Immature natural killer cell (primary cell): ENCODE measurements around the gene NXPE3. TPM values are rescaled to one million over a fixed set of nuclear protein-coding genes. Genes with fewer than 3 reads are reported as not detected.

Experiments
- DNase-seq, 3 donors: peaks; one replicate each; pipeline ENCODE4 v3.0.0; 2022; ENCODE audit warnings: mixed read lengths in 1 of 3
- H3K27ac Mint-ChIP-seq, 6 donors: one replicate each; pipeline ENCODE4 v1.8.0; 2020; ENCODE audit warnings: mixed read lengths in 6 of 6, mild to moderate bottlenecking in 5 of 6, inconsistent platforms in 4 of 6, moderate library complexity in 3 of 6
- H3K27me3 Mint-ChIP-seq, 3 donors: one replicate each; pipeline ENCODE4 v1.8.0; 2020 to 2021; ENCODE audit warnings: low read depth in 3 of 3, mild to moderate bottlenecking in 3 of 3, mixed read lengths in 3 of 3, moderate library complexity in 3 of 3, inconsistent platforms in 1 of 3
- H3K36me3 Mint-ChIP-seq, 3 donors: one replicate each; pipeline ENCODE4 v1.8.0; 2020; ENCODE audit warnings: mixed read lengths in 3 of 3, inconsistent platforms in 2 of 3, mild to moderate bottlenecking in 2 of 3
- H3K4me1 Mint-ChIP-seq, 2 donors: one replicate each; pipeline ENCODE4 v1.8.0; 2020; ENCODE audit warnings: inconsistent platforms in 2 of 2, mild to moderate bottlenecking in 2 of 2, mixed read lengths in 2 of 2, moderate library complexity in 1 of 2
- H3K4me3 Mint-ChIP-seq, 5 donors: one replicate each; pipeline ENCODE4 v1.8.0; 2020; ENCODE audit warnings: mild to moderate bottlenecking in 5 of 5, mixed read lengths in 5 of 5, inconsistent platforms in 3 of 5, moderate library complexity in 3 of 5
- H3K9me3 Mint-ChIP-seq, 6 donors: one replicate each; pipeline ENCODE4 v1.8.0; 2020; ENCODE audit warnings: mild to moderate bottlenecking in 6 of 6, mixed read lengths in 6 of 6, inconsistent platforms in 4 of 6, moderate library complexity in 3 of 6
- polyA plus RNA-seq, 3 donors: library from polyadenylated mRNA; unstranded; fragments of 300-500 nt; fragmentation: Illumina TruSeq; gene quantifications; one replicate each; pipeline ENCODE4 v1.2.3, GENCODE V29; 2021

NXPE3 gene
- polyA plus RNA-seq, 3 donors from 2014 or later = 11.8 to 34.1 (median 28.6) TPM

DNA sequence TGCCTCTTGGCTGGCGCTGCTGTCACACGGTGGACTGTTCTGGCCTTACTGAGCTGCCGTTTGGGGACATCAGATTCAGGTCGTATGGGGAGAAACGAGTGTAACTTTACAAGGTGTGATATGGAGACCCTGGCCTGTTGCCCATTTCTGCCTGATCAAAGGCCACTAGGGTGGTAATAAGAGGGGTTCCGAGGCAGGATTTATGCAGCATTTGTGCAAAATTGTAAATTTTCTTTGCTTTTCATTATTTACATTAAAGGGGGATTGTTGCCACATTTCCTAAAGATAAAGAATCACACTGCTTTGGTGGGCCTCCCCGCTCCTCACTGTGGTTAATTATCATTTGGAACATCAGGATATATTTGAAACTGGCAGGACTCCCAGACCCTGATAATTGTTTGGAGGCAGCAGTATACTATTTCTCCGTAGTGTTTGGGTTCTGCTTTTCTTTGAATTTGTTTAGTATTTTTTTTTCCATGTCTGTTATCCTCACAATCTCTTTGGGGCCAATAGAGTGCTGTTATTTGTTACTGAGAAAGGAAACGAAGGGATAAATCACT, 891 bp downstream of the NXPE3 start:
- peak overlapping the region; percentile 94 to 98 (median 96) for H3K27ac Mint-ChIP-seq
- no peaks in the 10 kb centered on the region for H3K9me3 Mint-ChIP-seq
- peak overlapping the region; percentile 88 to 96 (median 90) for H3K4me3 Mint-ChIP-seq
- H3K36me3 Mint-ChIP-seq = peaks cover 10 to 18% (median 12%) of the 10 kb centered on the region in 3 donors
- peaks cover 25 to 49% of the 10 kb centered on the region in 2 donors for H3K4me1 Mint-ChIP-seq
- H3K27me3 Mint-ChIP-seq = peaks cover 0 to 6% (median 3%) of the 10 kb centered on the region in 3 donors
- no peak for DNase-seq

DNA sequence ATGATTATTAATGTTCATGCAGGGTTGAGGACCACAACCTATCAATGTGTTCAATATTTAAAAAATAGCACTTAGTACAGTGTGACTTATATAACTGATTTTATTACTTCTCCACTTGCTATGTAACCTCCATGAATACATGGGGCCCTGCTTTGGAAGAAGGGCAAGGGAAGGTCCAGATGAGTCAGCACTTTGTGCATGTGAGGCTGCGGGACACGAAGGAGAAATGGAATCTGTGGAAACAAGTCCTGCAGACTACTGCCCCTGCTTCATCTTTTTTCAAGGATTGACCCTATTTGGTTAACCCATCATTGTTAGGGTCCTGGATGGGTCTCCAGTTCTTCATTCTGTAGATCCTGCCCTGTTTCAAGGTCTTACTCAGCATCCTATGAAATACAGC, 1.6 kb downstream of the NXPE3 start:
- Mint-ChIP-seq H3K4me1 (peaks cover 25 to 49% of the 10 kb centered on the region in 2 donors), H3K27me3 (peaks cover 0 to 6% (median 3%) of the 10 kb centered on the region in 3 donors), H3K36me3 (peaks cover 16 to 24% (median 17%) of the 10 kb centered on the region in 3 donors), H3K4me3 (peak overlapping the region; percentile 15 to 96 (median 89)), H3K27ac (peak overlapping the region in 5 of 6 donors; percentile 43 to 98 (median 75)), H3K9me3 (no peaks in the 10 kb centered on the region)
- no peak for DNase-seq

DNA sequence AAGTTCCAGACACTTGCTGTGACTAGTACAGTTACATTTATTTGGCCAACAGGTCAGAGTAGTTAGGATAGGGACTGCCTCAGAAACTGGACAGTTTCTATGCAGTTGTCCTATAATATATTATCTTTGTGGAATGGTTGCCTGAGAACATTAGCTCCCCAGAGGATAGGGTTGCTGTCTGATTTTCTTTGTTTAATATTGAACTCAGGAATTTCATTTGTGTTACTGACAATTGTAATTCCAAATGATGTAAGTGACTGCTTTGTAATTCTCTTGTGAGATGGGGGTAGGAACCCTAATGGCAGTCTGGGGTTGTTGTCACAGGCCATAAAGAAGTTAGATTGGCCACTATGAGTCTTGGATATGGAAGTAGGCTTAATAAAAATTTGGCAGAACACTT, 2.2 kb downstream of the NXPE3 start:
- no peaks in the 10 kb centered on the region for H3K9me3 Mint-ChIP-seq
- H3K36me3 Mint-ChIP-seq = peaks cover 17 to 27% (median 18%) of the 10 kb centered on the region in 3 donors
- H3K27ac Mint-ChIP-seq = peak overlapping the region in 5 of 6 donors; percentile 27 to 98 (median 47)
- H3K4me1 Mint-ChIP-seq = peaks cover 25 to 49% of the 10 kb centered on the region in 2 donors
- DNase-seq = no peak
- peaks cover 0 to 6% (median 3%) of the 10 kb centered on the region in 3 donors for H3K27me3 Mint-ChIP-seq
- H3K4me3 Mint-ChIP-seq = peak overlapping the region in 2 of 5 donors; percentile 51 to 63

GRCh38 chr3:101784855-101785613, 6.0 kb downstream of the NXPE3 start:
- Mint-ChIP-seq H3K4me3 (no peak overlapping the region), H3K27ac (peak overlapping the region in 2 of 6 donors; percentile 6 to 20), H3K9me3 (no peaks in the 10 kb centered on the region), H3K36me3 (peaks cover 20 to 40% (median 28%) of the 10 kb centered on the region in 3 donors), H3K27me3 (no peaks in the 10 kb centered on the region), H3K4me1 (peaks cover 11 to 32% of the 10 kb centered on the region in 2 donors)
- no peak for DNase-seq

GRCh38 chr3:101791778-101792177, 12.8 kb downstream of the NXPE3 start:
- no peak for DNase-seq
- H3K4me1 Mint-ChIP-seq = peaks cover 7 to 38% of the 10 kb centered on the region in 2 donors
- H3K4me3 Mint-ChIP-seq = no peak overlapping the region
- H3K9me3 Mint-ChIP-seq = no peaks in the 10 kb centered on the region
- peaks cover 36 to 52% (median 48%) of the 10 kb centered on the region in 3 donors for H3K36me3 Mint-ChIP-seq
- H3K27ac Mint-ChIP-seq = peak overlapping the region in 1 of 6 donors; percentile 4
- H3K27me3 Mint-ChIP-seq = no peaks in the 10 kb centered on the region

- Mint-ChIP-seq H3K36me3 (peaks cover 28 to 47% (median 38%) of the 10 kb centered on the region in 3 donors), H3K9me3 (no peaks in the 10 kb centered on the region), H3K4me3 (no peak overlapping the region), H3K27ac (no peak overlapping the region), H3K4me1 (peaks cover 6 to 32% of the 10 kb centered on the region in 2 donors), H3K27me3 (no peaks in the 10 kb centered on the region)
- DNase-seq = no peak
These were observed 17.2 kb downstream of the NXPE3 start for GRCh38 chr3:101796077-101796680.

DNA sequence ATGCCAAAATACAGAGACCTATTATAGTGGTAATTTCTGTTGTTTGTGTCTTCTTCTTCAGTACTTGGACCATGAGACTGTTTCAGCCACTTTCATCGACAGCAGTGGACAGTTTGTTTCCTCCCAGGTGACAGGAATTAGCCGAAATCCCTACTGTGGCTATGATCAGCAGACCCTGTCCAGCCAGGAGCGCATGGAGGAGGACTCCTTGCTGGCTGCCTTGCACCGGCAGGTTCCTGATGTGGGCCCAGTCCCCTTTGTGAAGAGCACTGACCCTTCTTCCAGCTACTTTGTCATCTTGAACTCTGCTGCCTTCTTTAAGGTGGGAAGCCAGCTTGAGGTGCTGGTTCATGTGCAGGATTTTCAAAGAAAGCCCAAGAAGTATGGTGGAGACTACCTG, 22.2 kb downstream of the NXPE3 start:
- peaks cover 7 to 16% of the 10 kb centered on the region in 2 donors for H3K4me1 Mint-ChIP-seq
- DNase-seq = no peak
- peaks cover 10 to 23% (median 17%) of the 10 kb centered on the region in 3 donors for H3K36me3 Mint-ChIP-seq
- H3K9me3 Mint-ChIP-seq = no peaks in the 10 kb centered on the region
- no peak overlapping the region for H3K27ac Mint-ChIP-seq
- H3K27me3 Mint-ChIP-seq = no peaks in the 10 kb centered on the region
- H3K4me3 Mint-ChIP-seq = no peak overlapping the region

DNA sequence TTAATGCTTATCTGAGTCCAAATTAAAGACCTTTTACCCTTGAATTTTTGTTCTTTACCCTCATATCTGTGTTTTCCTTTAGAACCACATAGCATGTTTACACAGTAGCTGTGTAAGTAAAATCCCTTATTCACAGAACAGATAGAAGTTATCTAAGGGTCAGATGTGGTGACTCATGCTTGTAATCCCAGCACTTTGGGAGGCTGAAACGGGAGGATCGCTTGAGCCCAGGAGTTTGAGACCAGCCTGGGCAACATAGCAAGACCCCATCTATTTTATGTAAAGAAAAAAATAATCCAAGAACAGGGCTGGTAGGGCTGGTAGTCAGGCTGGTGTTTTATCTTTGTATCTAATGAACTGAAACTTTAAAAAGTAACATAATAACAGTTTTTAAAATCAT, 23.2 kb downstream of the NXPE3 start:
- Mint-ChIP-seq H3K4me1 (peaks cover 7 to 12% of the 10 kb centered on the region in 2 donors), H3K27ac (peak overlapping the region in 1 of 6 donors; percentile 17), H3K36me3 (peaks cover 4 to 21% (median 17%) of the 10 kb centered on the region in 3 donors), H3K4me3 (no peak overlapping the region), H3K9me3 (no peaks in the 10 kb centered on the region), H3K27me3 (no peaks in the 10 kb centered on the region)
- no peak for DNase-seq

- peak overlapping the region; percentile 26 to 86 (median 79) for H3K27ac Mint-ChIP-seq
- peak overlapping the region in 4 of 5 donors; percentile 36 to 68 (median 54) for H3K4me3 Mint-ChIP-seq
- DNase-seq = peak; percentile 62 to 72 (median 69)
- no peaks in the 10 kb centered on the region for H3K9me3 Mint-ChIP-seq
- H3K27me3 Mint-ChIP-seq = no peaks in the 10 kb centered on the region
- H3K4me1 Mint-ChIP-seq = peaks cover 6 to 12% of the 10 kb centered on the region in 2 donors
- H3K36me3 Mint-ChIP-seq = peaks cover under 1 to 19% (median 17%) of the 10 kb centered on the region in 3 donors
These were observed 24.3 kb downstream of the NXPE3 start for GRCh38 chr3:101803173-101803782.

DNA sequence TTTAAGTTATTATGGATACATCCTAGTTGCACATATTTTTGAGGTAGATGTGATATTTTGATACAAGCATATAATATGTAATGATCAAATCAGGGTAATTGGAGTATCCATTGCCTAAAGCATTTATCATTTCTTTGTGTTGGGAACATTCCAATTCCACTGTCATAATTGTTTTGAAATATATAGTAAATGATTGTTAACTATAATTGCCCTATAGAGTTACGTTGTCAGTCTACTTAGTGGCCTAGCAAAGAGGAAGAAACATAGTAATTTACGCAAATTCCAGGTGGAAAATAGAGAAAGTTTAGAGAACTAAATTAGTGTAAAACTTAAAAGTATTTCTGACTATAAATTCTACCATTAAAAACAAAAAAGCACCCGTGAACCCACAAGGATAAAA, 24.9 kb downstream of the NXPE3 start:
- H3K9me3 Mint-ChIP-seq = no peaks in the 10 kb centered on the region
- no peak overlapping the region for H3K4me3 Mint-ChIP-seq
- no peak for DNase-seq
- H3K27me3 Mint-ChIP-seq = no peaks in the 10 kb centered on the region
- peak overlapping the region in 5 of 6 donors; percentile 76 to 86 (median 80) for H3K27ac Mint-ChIP-seq
- H3K36me3 Mint-ChIP-seq = peaks cover 0 to 19% (median 17%) of the 10 kb centered on the region in 3 donors
- peaks cover 6 to 14% of the 10 kb centered on the region in 2 donors for H3K4me1 Mint-ChIP-seq

GRCh38 chr3:101806491-101806890, 27.5 kb downstream of the NXPE3 start:
- Mint-ChIP-seq H3K4me1 (peaks cover 8 to 26% of the 10 kb centered on the region in 2 donors), H3K36me3 (peaks cover 0 to 17% (median 12%) of the 10 kb centered on the region in 3 donors), H3K4me3 (no peak overlapping the region), H3K27me3 (peaks cover 0 to 3% (median 0%) of the 10 kb centered on the region in 3 donors), H3K27ac (no peak overlapping the region), H3K9me3 (no peaks in the 10 kb centered on the region)
- DNase-seq = no peak

DNA sequence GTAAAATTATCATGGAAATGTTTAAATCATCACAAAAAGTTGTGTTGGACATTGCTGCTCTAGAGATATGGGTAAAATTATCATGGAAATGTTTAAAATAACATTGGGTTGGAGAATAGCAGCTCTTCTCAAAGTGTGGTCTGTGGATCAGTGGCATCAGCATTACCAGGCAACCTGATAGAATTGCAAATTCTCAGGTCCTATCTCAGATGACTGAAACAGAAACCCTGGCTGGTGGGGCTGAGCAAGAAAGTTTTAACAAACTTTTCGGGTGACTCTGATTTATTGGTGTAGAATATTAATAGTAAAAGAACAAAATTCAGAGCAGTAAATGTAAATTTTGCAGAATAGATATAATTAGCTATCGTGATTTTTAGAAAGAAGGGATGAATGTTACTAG, 28.9 kb downstream of the NXPE3 start:
- H3K4me1 Mint-ChIP-seq = peaks cover 8 to 25% of the 10 kb centered on the region in 2 donors
- no peak overlapping the region for H3K27ac Mint-ChIP-seq
- no peak overlapping the region for H3K4me3 Mint-ChIP-seq
- no peak for DNase-seq
- peaks cover 0 to 12% (median 6%) of the 10 kb centered on the region in 3 donors for H3K36me3 Mint-ChIP-seq
- no peaks in the 10 kb centered on the region for H3K9me3 Mint-ChIP-seq
- H3K27me3 Mint-ChIP-seq = peaks cover 0 to 3% (median 0%) of the 10 kb centered on the region in 3 donors

DNA sequence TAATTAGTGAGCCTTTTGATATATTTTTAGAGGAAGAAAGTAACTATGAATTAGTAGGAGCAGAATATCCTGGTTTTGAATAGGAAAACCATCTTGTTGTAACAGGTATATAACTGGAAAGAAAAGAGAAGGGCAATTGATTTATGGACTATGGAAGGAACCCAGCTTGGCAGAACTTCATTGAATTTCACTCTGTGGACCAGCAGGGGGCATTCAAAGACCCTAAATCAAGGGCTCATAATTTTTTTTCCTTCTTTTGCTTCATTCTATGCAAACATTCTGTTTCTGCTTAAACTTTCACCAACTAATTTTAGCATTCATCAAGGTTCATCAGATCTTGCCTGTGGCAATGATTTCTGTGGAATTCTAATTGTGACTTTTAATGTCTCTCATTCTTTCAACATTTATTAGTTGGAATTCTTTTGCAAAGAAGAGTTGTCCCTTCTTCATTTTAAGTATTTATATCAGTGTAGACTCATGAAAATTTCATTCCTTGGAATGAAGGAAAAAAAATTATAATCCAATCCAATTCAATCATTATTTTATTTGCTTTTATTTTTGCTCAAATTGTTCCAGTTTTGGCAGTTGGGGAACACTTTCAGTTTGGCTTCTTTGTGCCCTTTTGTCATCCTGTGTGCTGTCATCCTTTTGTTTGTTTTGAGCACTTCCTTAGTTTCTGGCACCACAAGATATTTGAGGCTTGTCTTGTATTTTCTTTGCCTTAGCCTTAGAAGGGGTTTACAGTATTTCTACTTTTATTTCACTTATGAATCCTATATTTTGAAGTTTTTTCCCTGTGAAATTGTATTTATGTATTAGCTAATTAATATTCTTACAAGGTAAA, 30.4 kb downstream of the NXPE3 start:
- Mint-ChIP-seq H3K36me3 (peaks cover 0 to 6% (median 3%) of the 10 kb centered on the region in 3 donors), H3K27me3 (peaks cover 0 to 3% (median 0%) of the 10 kb centered on the region in 3 donors), H3K4me1 (peaks cover 6 to 22% of the 10 kb centered on the region in 2 donors), H3K27ac (peak overlapping the region in 2 of 6 donors; percentile 30 to 44), H3K4me3 (no peak overlapping the region), H3K9me3 (no peaks in the 10 kb centered on the region)
- DNase-seq = peak; percentile 31 to 44 (median 35)
